T-helper 2 cell treated with Interferon-gamma antibody and Interleukin-4, amounts not matched to agents 5 μg/mL and 100 μg/mL, for 36 hours (primary cell): ENCODE measurements around the gene TRIM2.
"Not testable (repeated sequence)": the region's sequence is repeated elsewhere in the genome, so short reads cannot be mapped to it uniquely, and the experiment has no call there.

Source experiments
- DNase-seq: peaks from one replicate; pipeline ENCODE4 v3.0.0; 2021; ENCODE audit warnings: low spot score
- H3K27ac Mint-ChIP-seq: one replicate; pipeline ENCODE4 v1.8.0; 2021; ENCODE audit warnings: mild to moderate bottlenecking, mixed read lengths
- H3K27me3 Mint-ChIP-seq: one replicate; pipeline ENCODE4 v1.8.0; 2021; ENCODE audit warnings: low read depth, mixed read lengths
- H3K36me3 Mint-ChIP-seq: one replicate; pipeline ENCODE4 v1.8.0; 2021; ENCODE audit warnings: low read depth, mixed read lengths
- H3K4me1 Mint-ChIP-seq: one replicate; pipeline ENCODE4 v1.8.0; 2021; ENCODE audit warnings: low read depth, mixed read lengths
- H3K4me3 Mint-ChIP-seq: one replicate; pipeline ENCODE4 v1.8.0; 2022; ENCODE audit warnings: mild to moderate bottlenecking, moderate library complexity, mixed read lengths
- H3K9me3 Mint-ChIP-seq: one replicate; pipeline ENCODE4 v1.8.0; 2021; ENCODE audit warnings: mixed read lengths

TRIM2 gene

DNA sequence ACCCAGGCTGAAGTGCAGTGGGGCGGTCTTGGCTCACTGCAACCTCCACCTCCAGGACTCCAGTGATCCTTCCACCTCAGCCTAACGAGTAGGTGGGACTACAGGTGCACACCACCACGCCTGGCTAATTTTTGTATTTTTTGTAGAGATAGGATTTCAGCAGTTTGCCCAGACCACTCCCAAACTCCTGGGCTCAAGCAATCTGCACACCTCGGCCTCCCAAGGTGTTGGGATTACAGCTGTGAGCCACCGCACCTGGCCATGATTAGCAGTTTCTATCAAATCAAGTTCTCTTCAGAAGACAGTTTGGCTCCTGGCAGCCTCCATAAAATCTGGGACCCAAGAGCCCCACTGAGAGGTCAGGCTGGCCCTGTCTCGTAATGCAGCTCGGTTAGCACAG lies 26.4 kb upstream of the TRIM2 start:
- H3K4me1 Mint-ChIP-seq: no peaks in the 10 kb centered on the region
- H3K4me3 Mint-ChIP-seq: no peak overlapping the region
- no peak overlapping the region for H3K27ac Mint-ChIP-seq
- DNase-seq: no peak
- H3K36me3 Mint-ChIP-seq: no peaks in the 10 kb centered on the region
- H3K9me3 Mint-ChIP-seq: no peaks in the 10 kb centered on the region
- H3K27me3 Mint-ChIP-seq: no peaks in the 10 kb centered on the region

DNA sequence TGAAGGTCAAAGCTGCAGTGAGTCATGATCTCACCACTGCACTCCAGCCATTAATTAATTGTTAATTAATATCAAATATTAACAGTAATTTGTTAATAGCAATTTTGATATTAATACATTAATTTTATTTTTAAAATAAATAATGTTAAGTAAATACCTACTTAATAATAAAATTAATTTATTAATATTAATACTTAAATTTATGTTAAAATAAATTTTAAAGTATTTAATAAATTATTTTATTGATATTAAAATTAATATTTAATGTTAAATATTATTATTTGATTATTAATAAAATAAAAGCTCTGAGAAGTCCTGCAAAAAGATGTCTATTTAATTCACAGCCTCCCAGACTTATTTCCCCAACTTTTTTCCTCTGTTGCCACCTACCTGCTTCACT lies 25.1 kb upstream of the TRIM2 start:
- no peaks in the 10 kb centered on the region for H3K36me3 Mint-ChIP-seq
- DNase-seq: no peak
- no peak overlapping the region for H3K27ac Mint-ChIP-seq
- no peaks in the 10 kb centered on the region for H3K9me3 Mint-ChIP-seq
- H3K27me3 Mint-ChIP-seq: no peaks in the 10 kb centered on the region
- no peak overlapping the region for H3K4me3 Mint-ChIP-seq
- no peaks in the 10 kb centered on the region for H3K4me1 Mint-ChIP-seq

DNA sequence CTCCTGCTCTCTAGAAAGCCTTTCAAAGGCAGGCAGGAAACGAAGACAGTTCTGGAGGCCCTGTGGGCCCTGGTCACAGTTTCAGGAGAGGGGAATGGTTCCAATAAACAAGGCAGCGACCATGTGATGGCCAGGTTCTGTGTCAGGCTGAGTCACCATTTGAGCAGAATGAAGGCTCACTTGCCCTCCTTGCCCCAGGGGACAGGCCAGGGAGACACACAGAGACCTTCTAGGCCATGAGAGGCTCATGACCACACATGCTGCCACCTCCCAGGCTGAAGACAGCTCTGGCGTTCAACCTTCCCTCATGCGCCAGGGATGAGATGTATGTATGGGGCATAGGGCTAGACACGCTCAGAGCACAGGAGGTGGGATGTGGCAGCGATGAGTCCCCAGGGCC lies 22.9 kb upstream of the TRIM2 start:
- Mint-ChIP-seq H3K27me3 (no peaks in the 10 kb centered on the region), H3K9me3 (no peaks in the 10 kb centered on the region), H3K36me3 (no peaks in the 10 kb centered on the region), H3K4me3 (no peak overlapping the region), H3K27ac (no peak overlapping the region), H3K4me1 (no peaks in the 10 kb centered on the region)
- DNase-seq: no peak

DNA sequence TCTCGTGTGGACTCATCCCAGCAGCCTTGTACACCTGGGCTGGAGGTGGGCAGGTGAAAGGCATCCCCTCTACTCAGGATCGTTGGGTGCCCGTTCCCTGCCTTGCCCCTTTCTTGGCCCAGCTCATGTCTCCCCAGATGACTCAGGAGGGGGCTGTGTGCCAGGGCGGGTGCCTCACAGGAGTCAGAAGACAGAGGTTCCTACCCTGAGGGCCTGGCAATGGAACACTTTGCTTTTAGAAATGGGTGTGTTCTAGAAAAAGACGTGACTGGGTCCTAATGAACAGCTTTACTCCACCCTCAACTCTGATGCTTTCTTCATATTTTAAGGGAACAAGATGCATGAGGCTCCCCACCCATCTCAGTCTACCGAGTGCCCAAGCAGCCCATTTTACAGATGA lies 22.5 kb upstream of the TRIM2 start:
- H3K4me1 Mint-ChIP-seq: no peaks in the 10 kb centered on the region
- H3K9me3 Mint-ChIP-seq: no peaks in the 10 kb centered on the region
- H3K4me3 Mint-ChIP-seq: no peak overlapping the region
- DNase-seq: no peak
- no peaks in the 10 kb centered on the region for H3K36me3 Mint-ChIP-seq
- no peaks in the 10 kb centered on the region for H3K27me3 Mint-ChIP-seq
- no peak overlapping the region for H3K27ac Mint-ChIP-seq

DNA sequence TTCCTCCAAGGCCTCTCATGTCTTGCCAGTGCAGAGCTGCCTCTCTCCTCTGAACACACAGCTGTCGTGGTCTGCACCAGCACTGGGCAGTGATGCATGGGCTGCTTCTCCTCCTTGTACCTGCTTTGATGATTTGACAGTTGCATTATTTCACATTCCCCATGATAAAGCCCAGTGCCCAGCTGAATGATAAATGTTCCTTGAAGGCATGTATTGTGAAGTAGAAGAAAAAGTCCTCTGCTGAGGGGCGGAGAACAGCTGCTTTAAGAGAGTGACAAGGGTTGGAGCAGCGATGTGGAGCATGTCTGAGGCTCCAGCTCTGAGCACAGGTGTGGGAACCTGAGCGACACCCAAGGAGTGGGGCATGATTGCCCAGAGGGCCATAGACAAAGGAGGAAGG lies 21.1 kb upstream of the TRIM2 start:
- no peak for DNase-seq

DNA sequence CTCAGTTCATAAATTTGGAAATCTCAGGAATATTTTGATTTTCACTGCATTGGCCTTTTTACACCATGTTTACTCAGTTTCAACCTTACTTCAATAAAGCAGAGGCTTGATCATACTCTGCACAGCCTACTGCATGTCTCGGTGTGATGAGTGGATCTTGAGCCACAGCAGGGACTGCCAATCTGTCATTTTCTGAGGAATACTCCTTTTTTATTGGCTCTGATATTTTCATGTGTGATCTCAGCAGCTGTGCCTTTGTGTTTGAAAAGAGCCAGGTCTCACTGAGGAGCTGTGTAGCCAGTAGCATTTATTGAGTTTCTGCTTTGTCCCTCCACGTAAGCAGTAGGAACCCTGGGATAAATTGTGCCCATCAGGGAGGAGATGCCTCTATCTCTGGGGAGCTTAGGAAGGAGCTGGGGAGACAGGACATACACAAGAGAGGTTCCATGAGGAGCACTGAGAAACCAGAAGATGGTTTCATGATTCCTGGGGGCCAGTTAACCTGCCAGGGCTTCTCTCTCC lies 18.9 kb upstream of the TRIM2 start:
- H3K4me3 Mint-ChIP-seq: no peak overlapping the region
- H3K36me3 Mint-ChIP-seq: no peaks in the 10 kb centered on the region
- H3K4me1 Mint-ChIP-seq: no peaks in the 10 kb centered on the region
- H3K27ac Mint-ChIP-seq: no peak overlapping the region
- no peak for DNase-seq
- peaks cover 7% of the 10 kb centered on the region for H3K27me3 Mint-ChIP-seq
- H3K9me3 Mint-ChIP-seq: no peaks in the 10 kb centered on the region

More for the DNA sequence above, 21.1 kb upstream of the TRIM2 start:
- Mint-ChIP-seq H3K36me3 (no peaks in the 10 kb centered on the region), H3K9me3 (no peaks in the 10 kb centered on the region), H3K4me3 (no peak overlapping the region), H3K27ac (no peak overlapping the region), H3K27me3 (no peaks in the 10 kb centered on the region), H3K4me1 (no peaks in the 10 kb centered on the region)

DNA sequence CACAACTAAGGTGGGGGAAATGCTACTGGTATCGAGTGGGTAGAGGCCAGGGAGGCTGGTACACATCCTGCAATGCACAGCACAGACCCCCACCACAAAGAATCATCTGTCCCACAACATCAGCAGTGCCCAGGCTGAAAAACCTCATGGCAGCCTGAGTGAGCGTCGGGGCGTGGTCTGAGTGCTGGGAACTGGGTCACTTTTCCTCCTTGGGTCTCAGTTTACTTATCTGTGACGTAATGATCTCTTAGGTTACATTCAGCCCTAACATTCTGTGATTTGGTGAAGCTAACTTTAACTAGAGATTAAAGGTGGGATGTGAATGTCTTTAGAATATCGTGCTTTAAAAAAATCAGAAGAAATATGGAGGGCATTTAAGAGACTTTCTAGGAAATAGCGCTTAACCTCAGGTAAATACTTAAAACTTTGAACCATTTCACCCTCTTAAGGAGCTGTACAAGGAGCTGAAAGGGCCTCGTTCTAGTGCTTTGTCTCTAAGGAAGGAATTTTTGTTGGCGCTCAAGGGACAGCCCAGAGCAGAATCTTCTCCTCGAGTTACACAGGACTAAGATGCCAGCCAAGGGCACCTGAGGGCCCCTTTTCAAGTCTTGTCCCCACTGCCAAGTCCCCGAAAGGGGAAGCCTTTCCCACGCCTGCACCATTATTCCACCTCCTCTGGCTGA lies 18.1 kb upstream of the TRIM2 start:
- peaks cover 7% of the 10 kb centered on the region for H3K27me3 Mint-ChIP-seq
- H3K9me3 Mint-ChIP-seq: no peaks in the 10 kb centered on the region
- no peaks in the 10 kb centered on the region for H3K4me1 Mint-ChIP-seq

DNA sequence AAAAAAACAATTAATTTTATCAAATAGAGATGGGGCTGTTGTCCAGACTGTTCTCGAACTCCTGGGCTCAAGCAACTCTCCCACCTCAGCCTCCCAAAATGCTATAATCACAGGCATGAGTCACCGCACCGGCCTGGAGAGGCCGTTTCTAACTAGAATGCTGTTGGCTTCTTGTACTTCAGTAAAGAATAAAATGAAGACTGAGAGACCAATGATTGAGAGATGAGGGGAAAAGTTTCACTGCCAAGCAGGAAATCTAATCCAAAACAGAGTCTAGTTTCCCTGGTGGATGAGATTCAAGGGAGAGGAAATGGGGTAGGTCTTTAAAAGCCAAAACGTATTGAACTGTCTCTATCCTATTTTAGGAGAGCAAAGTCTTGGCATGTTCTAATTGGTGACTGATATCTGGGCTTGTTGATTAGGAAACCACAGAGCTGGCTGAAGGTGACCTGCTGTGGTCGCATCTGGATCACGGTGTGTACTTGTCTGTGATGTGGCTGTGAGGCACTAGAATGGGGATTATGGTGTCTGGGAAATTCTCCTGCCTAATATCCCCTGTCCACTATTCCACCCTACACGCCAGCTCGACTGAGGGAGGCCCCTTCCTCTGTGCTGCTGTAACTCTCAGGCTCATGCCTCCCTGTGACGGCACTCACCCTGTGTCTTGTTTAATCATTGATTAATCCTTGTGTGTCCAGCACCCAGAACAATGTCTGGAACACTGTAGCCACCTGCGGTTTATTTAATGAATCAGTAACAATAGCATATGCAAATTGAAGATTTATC lies 15.0 kb upstream of the TRIM2 start:
- Mint-ChIP-seq H3K4me3 (no peak overlapping the region), H3K4me1 (no peaks in the 10 kb centered on the region), H3K36me3 (no peaks in the 10 kb centered on the region), H3K27ac (no peak overlapping the region), H3K27me3 (peaks cover 11% of the 10 kb centered on the region), H3K9me3 (no peaks in the 10 kb centered on the region)
- no peak for DNase-seq

More for the DNA sequence above, 18.1 kb upstream of the TRIM2 start:
- no peak overlapping the region for H3K4me3 Mint-ChIP-seq
- no peak overlapping the region for H3K27ac Mint-ChIP-seq
- no peak for DNase-seq
- no peaks in the 10 kb centered on the region for H3K36me3 Mint-ChIP-seq

DNA sequence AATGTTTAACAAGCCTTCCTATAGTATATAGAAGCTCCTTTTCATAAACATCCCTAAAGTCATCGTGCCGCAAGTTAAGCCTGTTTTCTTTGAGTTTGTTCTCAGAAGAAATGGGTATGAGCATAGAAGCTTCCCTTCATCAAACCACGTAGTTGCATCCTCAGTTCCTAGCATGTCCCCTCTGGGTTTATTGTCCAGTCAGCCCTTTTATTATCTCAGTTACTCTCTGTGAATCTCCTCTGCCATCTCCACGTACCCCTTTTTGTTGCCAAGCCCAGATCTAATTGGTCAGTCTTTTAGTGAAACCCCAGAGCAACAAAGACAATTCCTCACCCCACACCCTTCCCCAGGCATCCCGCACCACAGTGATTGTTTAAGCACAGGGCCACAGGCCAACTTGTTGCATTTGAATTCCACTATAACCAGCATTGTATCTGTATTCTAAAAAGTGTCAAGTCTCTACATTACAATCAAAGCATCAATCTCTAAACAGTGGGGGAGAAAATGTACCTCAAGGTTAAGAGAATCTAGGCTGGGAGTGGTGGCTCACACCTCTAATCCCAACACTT lies 12.4 kb upstream of the TRIM2 start:
- Mint-ChIP-seq H3K9me3 (no peaks in the 10 kb centered on the region), H3K4me1 (no peaks in the 10 kb centered on the region), H3K27ac (no peak overlapping the region), H3K27me3 (peaks cover 11% of the 10 kb centered on the region), H3K36me3 (no peaks in the 10 kb centered on the region), H3K4me3 (no peak overlapping the region)
- DNase-seq: no peak

DNA sequence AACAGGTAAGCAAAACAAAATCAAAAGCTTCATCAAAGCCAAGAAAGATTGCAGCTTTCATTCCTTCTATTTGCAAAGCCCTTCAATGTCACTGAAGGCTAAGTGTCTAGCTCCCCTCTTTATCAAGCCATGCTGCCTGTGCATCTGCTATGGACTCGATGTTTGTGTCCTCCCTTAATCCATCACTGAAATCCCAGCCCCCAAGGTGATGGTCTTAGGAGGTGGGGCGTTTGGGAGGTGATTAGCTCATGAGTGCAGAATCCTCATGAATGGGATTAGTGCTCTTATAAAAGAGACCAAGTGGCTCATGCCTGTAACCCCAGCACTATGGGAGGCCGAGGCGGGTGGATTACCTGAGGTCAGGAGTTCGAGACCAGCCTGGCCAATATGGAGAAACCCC lies 6.9 kb upstream of the TRIM2 start:
- DNase-seq: no peak
- Mint-ChIP-seq H3K27me3 (peaks cover 3% of the 10 kb centered on the region), H3K36me3 (no peaks in the 10 kb centered on the region), H3K27ac (no peak overlapping the region), H3K4me1 (peaks cover 3% of the 10 kb centered on the region), H3K9me3 (no peaks in the 10 kb centered on the region), H3K4me3 (no peak overlapping the region)

DNA sequence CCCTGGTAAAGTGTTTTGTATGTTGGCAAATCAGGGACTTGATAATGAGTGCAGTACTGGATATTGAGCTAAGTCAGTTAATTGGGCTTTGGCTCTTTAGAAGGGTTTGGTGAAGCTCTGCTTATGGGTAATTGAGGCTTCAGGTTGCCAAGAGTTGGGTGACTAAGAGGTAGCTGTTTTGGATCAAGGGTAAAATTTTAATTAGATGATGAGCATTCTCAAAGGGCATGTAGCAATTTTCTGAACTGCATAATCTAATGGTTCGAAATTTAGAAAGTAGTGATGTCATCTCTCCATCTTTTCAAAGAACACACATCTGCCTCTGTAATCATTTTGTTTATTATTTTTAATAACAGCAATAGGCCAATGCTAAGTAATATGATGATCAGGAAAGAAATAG lies 5.5 kb upstream of the TRIM2 start:
- no peak overlapping the region for H3K4me3 Mint-ChIP-seq
- peaks cover 3% of the 10 kb centered on the region for H3K4me1 Mint-ChIP-seq
- no peak overlapping the region for H3K27ac Mint-ChIP-seq
- peaks cover 3% of the 10 kb centered on the region for H3K27me3 Mint-ChIP-seq
- no peak for DNase-seq
- H3K9me3 Mint-ChIP-seq: no peaks in the 10 kb centered on the region
- H3K36me3 Mint-ChIP-seq: no peaks in the 10 kb centered on the region

DNA sequence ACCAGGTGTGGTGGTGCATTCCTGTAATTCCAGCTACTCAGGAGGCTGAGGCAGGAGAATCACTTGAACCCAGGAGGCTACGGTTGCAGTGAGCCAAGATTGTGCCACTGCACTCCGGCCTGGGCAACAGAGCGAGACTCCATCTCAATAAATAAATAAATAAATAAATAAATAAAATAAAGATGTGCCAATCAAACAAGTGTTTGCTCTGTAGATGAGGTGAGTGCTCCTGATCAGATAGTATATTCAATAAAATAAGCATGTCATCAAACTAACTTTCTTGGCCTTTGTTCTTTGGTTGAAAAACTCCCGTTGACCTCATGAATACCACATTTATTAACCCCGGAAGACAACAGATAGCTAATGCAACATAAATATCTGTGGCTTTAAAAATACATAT lies 497 bp upstream of the TRIM2 start:
- not testable (repeated sequence) for H3K9me3 Mint-ChIP-seq, DNase-seq, H3K27ac Mint-ChIP-seq, H3K36me3 Mint-ChIP-seq, H3K4me3 Mint-ChIP-seq, H3K27me3 Mint-ChIP-seq
- H3K4me1 Mint-ChIP-seq: peaks cover 24% of the 10 kb centered on the region

DNA sequence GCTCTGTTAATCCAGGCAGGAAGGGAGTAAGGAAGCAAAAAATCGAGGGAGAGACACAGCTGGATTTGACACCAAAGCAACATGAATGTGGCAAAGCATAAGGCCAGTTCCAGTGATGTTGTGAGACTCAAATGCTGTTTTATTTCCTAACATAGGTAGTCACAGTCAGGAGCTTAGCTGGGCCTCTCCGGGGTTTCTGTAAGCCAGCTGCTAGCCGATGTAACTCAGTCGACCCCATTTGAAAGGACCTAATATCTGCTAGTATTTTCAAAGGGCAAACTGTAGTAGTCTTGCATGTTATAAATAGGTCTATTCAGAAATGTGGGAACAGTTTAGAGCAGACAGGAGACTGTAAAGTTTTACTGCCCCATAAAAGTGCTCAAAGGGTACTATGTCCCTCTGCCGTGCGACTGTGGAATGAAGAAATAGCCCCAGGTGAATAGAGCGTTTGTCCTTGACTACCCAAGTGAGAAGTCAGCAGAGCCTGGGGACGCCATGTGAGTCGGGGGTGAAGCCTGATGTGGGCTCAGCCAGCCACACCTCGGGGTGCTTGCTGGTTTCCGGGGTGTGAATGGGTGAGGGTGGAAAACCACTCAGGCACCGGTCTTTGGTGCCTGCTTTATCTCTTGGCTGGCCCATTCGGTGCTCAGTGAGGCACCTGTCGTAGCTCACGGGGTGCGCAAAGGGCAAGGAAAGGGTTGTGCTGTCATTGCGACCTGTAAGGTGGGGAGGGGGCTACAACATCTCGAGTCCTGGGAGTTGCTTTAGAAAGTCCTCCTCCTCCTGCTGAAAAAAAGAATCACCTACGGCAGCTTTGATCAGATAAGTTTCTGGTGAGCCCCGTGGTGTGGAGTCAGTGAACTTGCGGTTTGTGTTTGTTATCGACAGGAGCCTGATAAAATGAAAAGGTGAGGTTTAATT lies 745 bp downstream of the TRIM2 start:
- Mint-ChIP-seq H3K36me3 (no peaks in the 10 kb centered on the region), H3K4me1 (peaks cover 24% of the 10 kb centered on the region), H3K27ac (no peak overlapping the region), H3K9me3 (no peaks in the 10 kb centered on the region), H3K4me3 (peak overlapping the region; percentile 67), H3K27me3 (peaks cover 13% of the 10 kb centered on the region)
- peak; percentile 16 for DNase-seq
